Ovary (tissue), 3 donors: ENCODE measurements around the gene DGCR8.

Experiments
- CTCF ChIP-seq, 3 donors: fragments of 450-650 bp in 2 of 3; fragments of 200-600 bp in 1 of 3; IDR thresholded peaks; one replicate each; pipeline versions ENCODE4 v1.5.1 to v1.8.0; 2016 to 2022; ENCODE audit warnings: antibody characterized with exemption in 3 of 3, mild to moderate bottlenecking in 1 of 3
- EP300 ChIP-seq: sonication (generic); formaldehyde crosslinking; IDR thresholded peaks from one replicate; pipeline ENCODE4 v1.6.1; 2017; ENCODE audit warnings: antibody characterized with exemption
- donor health status: DM: no; HTN: no; CAD: no.

GRCh38 chr22:20137671-20138416 is 57.8 kb downstream of the DGCR8 start:
- TF ChIP-seq EP300 (no peak), CTCF (IDR thresholded peaks at IDR 0.05) (no peak)
